Mammary epithelial cell (primary cell): ENCODE measurements around the gene MMAB.

Experiments used
- CTCF ChIP-seq, 2 donors: IDR thresholded peaks in 1 of 2; conservative IDR thresholded peaks in 1 of 2; 2 replicates each; pipeline ENCODE4 v1.5.1; 2011 to 2012; ENCODE audit warnings: inconsistent platforms in 2 of 2, low read length in 2 of 2, mild to moderate bottlenecking in 2 of 2, control low read depth in 1 of 2, low read depth in 1 of 2; ENCODE audit not compliant: insufficient read depth in 1 of 2; ENCODE audit errors: extremely low read depth in 1 of 2
- EZH2 ChIP-seq: IDR thresholded peaks from 2 replicates; pipeline ENCODE4 v1.6.1; 2012; ENCODE audit warnings: low read length, inconsistent platforms, borderline replicate concordance

- TF ChIP-seq CTCF (conservative IDR thresholded peaks at IDR 0.05 in 1 of 2, IDR thresholded peaks at IDR 0.05 in 1 of 2; ENCODE audit: extremely low read depth in 1 of 2, insufficient read depth in 1 of 2, low read depth in 1 of 2, low read length in 2 of 2) (no peak), EZH2 (no peak)
Observed at GRCh38 chr12:109573914-109574244, 575 bp upstream of the MMAB start.
